Smooth muscle cell of trachea (primary cell): Measurements from ENCODE around the gene MX2. TPM values are rescaled to one million over a fixed set of nuclear protein-coding genes. Genes with fewer than 3 reads are reported as not detected.

Experiments
- total RNA-seq: library from RNA; depleted of rRNA; stranded (reverse); fragments of >200 nt; gene quantifications from 2 replicates; pipeline ENCODE4 v1.2.1, GENCODE V29; 2014

MX2 gene, protein sequence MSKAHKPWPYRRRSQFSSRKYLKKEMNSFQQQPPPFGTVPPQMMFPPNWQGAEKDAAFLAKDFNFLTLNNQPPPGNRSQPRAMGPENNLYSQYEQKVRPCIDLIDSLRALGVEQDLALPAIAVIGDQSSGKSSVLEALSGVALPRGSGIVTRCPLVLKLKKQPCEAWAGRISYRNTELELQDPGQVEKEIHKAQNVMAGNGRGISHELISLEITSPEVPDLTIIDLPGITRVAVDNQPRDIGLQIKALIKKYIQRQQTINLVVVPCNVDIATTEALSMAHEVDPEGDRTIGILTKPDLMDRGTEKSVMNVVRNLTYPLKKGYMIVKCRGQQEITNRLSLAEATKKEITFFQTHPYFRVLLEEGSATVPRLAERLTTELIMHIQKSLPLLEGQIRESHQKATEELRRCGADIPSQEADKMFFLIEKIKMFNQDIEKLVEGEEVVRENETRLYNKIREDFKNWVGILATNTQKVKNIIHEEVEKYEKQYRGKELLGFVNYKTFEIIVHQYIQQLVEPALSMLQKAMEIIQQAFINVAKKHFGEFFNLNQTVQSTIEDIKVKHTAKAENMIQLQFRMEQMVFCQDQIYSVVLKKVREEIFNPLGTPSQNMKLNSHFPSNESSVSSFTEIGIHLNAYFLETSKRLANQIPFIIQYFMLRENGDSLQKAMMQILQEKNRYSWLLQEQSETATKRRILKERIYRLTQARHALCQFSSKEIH
- 1.8 and 3.6 TPM in 2 replicates for total RNA-seq

DNA sequence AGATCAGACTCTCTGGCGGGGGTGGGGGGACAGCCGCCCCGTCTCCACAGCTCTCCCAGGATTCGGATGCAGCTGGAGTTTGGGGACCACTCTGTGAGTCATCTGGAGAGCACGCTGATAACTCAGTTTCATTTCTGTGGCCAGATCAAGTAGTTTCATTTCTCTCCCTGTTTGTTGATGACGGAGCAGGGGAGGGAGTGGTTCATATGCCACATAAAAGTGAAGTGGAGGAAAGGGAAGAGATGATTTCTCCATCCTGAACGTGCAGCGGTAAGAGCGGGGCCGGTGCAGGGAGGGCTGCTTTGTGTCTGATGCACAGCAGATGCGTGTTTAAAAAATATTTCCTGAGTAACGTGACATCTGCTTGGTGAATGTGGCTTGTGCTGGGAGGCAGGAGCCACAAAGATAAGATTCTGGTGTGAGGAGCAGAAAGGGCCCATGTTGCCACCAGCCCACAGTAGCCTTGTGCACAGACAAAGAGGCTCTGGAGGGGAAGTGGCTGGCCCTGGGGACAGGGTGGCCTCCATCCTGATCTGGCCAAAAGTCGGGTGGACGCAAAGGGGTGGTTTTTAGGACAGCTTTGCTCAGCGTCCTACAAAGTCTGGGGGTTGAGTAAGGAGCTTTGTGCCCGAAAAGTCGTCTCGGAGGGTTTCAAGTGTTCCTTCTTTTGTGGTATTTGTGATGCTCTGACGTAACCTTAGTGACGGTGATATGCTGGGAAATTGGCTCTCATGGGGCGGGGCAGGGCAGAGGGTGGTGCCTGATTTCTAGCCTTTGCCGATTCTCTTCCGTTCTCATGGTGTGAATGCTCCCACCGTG is at the start of gene MX2:
TSS of gene MX2 (plus strand) at position 242 of the 819 bp plus-strand sequence. CDS start 14,880 bp downstream, outside the sequence.

DNA sequence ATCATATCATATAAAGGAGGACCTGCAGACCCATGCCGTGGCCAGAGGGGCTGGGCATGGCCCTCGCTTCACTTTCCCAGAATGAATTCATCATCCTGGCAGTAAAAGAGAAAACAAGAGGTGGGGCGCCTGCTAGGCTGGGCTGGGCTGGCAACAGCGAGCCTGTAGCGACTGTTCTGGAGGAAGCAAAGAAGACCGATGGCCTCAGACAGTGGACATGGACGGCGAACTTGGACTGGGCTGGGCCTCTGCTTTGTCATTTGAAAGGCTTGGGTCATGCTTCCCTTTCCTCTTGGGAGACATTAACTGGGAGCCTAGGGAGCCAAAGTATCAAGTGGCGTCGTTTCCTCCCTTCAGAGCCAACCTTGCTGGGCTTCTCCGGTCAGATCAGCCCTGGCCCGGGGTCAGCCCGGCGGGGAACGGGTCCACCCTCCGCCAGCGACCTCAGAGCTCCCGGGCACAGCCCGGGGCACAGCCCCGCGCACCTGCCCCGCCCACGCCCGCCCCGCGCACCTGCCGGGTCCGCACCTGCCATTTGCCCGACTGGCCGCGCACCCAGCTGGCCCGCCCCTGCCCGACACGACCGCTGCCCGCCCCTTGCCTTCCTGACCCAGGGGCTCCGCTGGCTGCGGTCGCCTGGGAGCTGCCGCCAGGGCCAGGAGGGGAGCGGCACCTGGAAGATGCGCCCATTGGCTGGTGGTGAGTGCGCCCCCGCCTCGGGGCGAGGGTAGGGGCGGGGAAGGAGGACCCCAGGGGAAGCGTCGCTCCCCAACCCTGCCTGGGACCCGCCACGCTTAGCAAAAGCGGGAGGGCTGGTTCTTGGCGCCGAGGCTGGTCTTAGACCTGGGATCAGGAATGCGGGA is 45.4 kb upstream of the MX2 start, which contains the start of gene FAM3B:
TSS of gene FAM3B (plus strand) at position 602 of the 863 bp plus-strand sequence. CDS start at position 681, 79 bp downstream.

DNA sequence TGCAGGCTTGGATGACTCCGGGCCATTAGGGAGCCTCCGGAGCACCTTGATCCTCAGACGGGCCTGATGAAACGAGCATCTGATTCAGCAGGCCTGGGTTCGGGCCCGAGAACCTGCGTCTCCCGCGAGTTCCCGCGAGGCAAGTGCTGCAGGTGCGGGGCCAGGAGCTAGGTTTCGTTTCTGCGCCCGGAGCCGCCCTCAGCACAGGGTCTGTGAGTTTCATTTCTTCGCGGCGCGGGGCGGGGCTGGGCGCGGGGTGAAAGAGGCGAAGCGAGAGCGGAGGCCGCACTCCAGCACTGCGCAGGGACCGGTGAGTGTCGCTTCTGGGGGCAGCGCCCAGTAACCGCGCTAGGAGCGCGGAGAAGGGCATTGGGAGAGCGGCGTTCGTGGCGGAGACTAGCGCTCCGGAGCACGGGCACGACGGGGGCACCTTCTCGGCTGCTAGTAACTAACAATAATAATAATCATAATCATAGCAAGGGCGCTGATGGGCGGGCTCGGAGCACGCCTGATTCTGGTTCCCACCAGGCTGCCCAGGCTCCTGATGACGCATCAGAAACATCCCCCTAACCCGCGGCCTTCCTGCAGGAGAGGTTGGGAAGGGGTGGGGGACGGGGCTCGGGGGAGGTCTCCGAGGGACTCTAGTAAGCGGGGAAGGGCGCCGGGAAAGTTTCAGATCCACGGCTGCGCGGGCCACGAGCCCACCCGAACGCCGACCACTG is 64.3 kb downstream of the MX2 start, which contains the start of gene MX1:
TSS of gene MX1 (plus strand) at position 286 of the 722 bp plus-strand sequence. CDS start 5,832 bp downstream, outside the sequence.

Other genes starting within 250 kb of the MX2 start
- 30.6 and 33.3 TPM in 2 replicates for gene BACE2, start 193.9 kb upstream of the MX2 start, total RNA-seq
- gene FAM3B, start 45.2 kb upstream of the MX2 start, total RNA-seq: not detected in 2 replicates
- gene MX1, start 64.2 kb downstream of the MX2 start, total RNA-seq: 6.1 and 8.8 TPM in 2 replicates
- not detected in 2 replicates for gene TMPRSS2, start 146.1 kb downstream of the MX2 start, total RNA-seq